Measurements from ENCODE around the gene TSPYL2.

Gene TSPYL2

GRCh38 chrX:53081925-53082772 is at the start of gene TSPYL2:
Gene TSPYL2 (plus strand): TSS chrX:53082367. CDS start chrX:53082499, 132 bp downstream.
- DNase-seq = peak; percentile 93

GRCh38 chrX:53036149-53036548 is 46.0 kb upstream of the TSPYL2 start:
- no peak for DNase-seq

GRCh38 chrX:53039236-53039635 is 42.9 kb upstream of the TSPYL2 start:
- no peak for DNase-seq

GRCh38 chrX:53044995-53045394 is 37.2 kb upstream of the TSPYL2 start:
- DNase-seq = no peak

GRCh38 chrX:53047228-53047627 is 34.9 kb upstream of the TSPYL2 start:
- no peak for DNase-seq

- DNase-seq = no peak
Observed at GRCh38 chrX:53048169-53049126, 33.7 kb upstream of the TSPYL2 start, which contains the start of gene GPR173. Gene GPR173 (plus strand): TSS chrX:53048789. CDS start chrX:53076622, 27,833 bp downstream.

- DNase-seq = no peak
Observed at GRCh38 chrX:53049127-53049517, 33.0 kb upstream of the TSPYL2 start.

- DNase-seq = no peak
Observed at GRCh38 chrX:53050841-53051240, 31.3 kb upstream of the TSPYL2 start.

- no peak for DNase-seq
Observed at GRCh38 chrX:53055244-53055849, 26.8 kb upstream of the TSPYL2 start.

GRCh38 chrX:53056292-53056691 is 25.9 kb upstream of the TSPYL2 start:
- DNase-seq = no peak

GRCh38 chrX:53065104-53065503 is 17.1 kb upstream of the TSPYL2 start:
- DNase-seq = no peak

GRCh38 chrX:53071064-53071463 is 11.1 kb upstream of the TSPYL2 start:
- DNase-seq = no peak

- peak; percentile 69 for DNase-seq
Observed at GRCh38 chrX:53071604-53072417, 10.4 kb upstream of the TSPYL2 start.

- DNase-seq = no peak
Observed at GRCh38 chrX:53072418-53073114, 9.6 kb upstream of the TSPYL2 start.

- no peak for DNase-seq
Observed at GRCh38 chrX:53073115-53073586, 9.0 kb upstream of the TSPYL2 start.

- DNase-seq = no peak
Observed at GRCh38 chrX:53075011-53075410, 7.2 kb upstream of the TSPYL2 start.

- DNase-seq = no peak
Observed at GRCh38 chrX:53076671-53077070, 5.5 kb upstream of the TSPYL2 start.

GRCh38 chrX:53077207-53078197 is 4.7 kb upstream of the TSPYL2 start:
- no peak for DNase-seq

- no peak for DNase-seq
Observed at GRCh38 chrX:53078943-53079342, 3.2 kb upstream of the TSPYL2 start.

Measured in activated CD8-positive, alpha-beta memory T cell treated with anti-CD3 and anti-CD28 coated beads, Interleukin-2, amount 50 U/mL, for 48 hours (primary cell).